ENCODE measurements around the gene RABGEF1.

GRCh38 chr7:66741710-66742049, 1.1 kb downstream of the RABGEF1 start:
- TF ChIP-seq CTCF (conservative IDR thresholded peaks at IDR 0.05 in 1 of 2, IDR thresholded peaks at IDR 0.05 in 1 of 2; ENCODE audit: low read depth in 1 of 2, low read length in 2 of 2) (no peak), EZH2 (IDR thresholded peaks at IDR 0.05; ENCODE audit: low read length, missing control alignments) (no peak)
